HEK293 (cell line): ENCODE measurements around the gene CFAP65.
A peak's percentile ranks its signal among the peaks of the same experiment; 100 is the strongest.

ENCODE experiments used
- CTCF ChIA-PET: fragments of 350-600 bp; formaldehyde crosslinking; extraction: SDS; loops from one replicate; lab custom pipeline; 2021; ENCODE audit warnings: antibody characterized with exemption; lab: Yijun Ruan, JAX
- POLR2A ChIA-PET: fragments of 300-600 bp; formaldehyde crosslinking; extraction: SDS; loops from one replicate; lab custom pipeline; 2020; ENCODE audit warnings: antibody characterized with exemption, inconsistent platforms; lab: Yijun Ruan, JAX
- H3K27ac ChIP-seq: fragments of 200-500 bp; sonication (Bioruptor generic); 2 replicates; pipeline ENCODE4 v1.5.1; 2014; ENCODE audit warnings: low read depth, low read length, control low read depth, inconsistent platforms; ENCODE audit errors: extremely low read depth
- H3K36me3 ChIP-seq, 2 experiments: fragments of 200-500 bp in 1 of 2; sonication (Bioruptor generic) in 1 of 2; 1 replicate in 1 of 2; 2 replicates in 1 of 2; pipeline ENCODE4 v1.5.1; 2014 to 2017; ENCODE audit warnings: inconsistent platforms in 2 of 2, low read length in 2 of 2; ENCODE audit not compliant: control insufficient read depth in 2 of 2, insufficient read depth in 1 of 2
- H3K4me1 ChIP-seq: fragments of 200-500 bp; sonication (Bioruptor generic); 2 replicates; pipeline ENCODE4 v1.5.1; 2014; ENCODE audit warnings: mild to moderate bottlenecking, low read length, inconsistent platforms; ENCODE audit not compliant: control insufficient read depth, insufficient read depth
- H3K4me3 ChIP-seq: 2 replicates; pipeline ENCODE4 v1.5.1; 2011; ENCODE audit warnings: low read depth, mild to moderate bottlenecking, control low read depth, low read length, moderate library complexity
- H3K9me3 ChIP-seq: fragments of 200-500 bp; sonication (Bioruptor generic); 2 replicates; pipeline ENCODE4 v1.5.1; 2014; ENCODE audit warnings: low read depth, low read length, inconsistent platforms; ENCODE audit not compliant: control insufficient read depth, insufficient read depth
- GLI4 ChIP-seq: fragments of 450-650 bp; formaldehyde crosslinking; IDR thresholded peaks from 2 replicates; pipeline ENCODE4 v1.5.1; 2016; ENCODE audit warnings: missing biosample characterization, missing genetic modification characterization
- IKZF3 ChIP-seq: fragments of 450-650 bp; IDR thresholded peaks from 2 replicates; pipeline ENCODE4 v1.5.0; 2018; ENCODE audit warnings: missing biosample characterization, mild to moderate bottlenecking, missing genetic modification characterization, moderate library complexity
- MZF1 ChIP-seq: fragments of 450-650 bp; formaldehyde crosslinking; IDR thresholded peaks from 2 replicates; pipeline ENCODE4 v1.5.1; 2017; ENCODE audit warnings: missing biosample characterization, missing genetic modification characterization, borderline replicate concordance
- OSR2 ChIP-seq: fragments of 450-650 bp; formaldehyde crosslinking; IDR thresholded peaks from 2 replicates; pipeline ENCODE4 v1.5.1; 2016; ENCODE audit warnings: missing biosample characterization, missing genetic modification characterization
- PRDM1 ChIP-seq: fragments of 450-650 bp; formaldehyde crosslinking; IDR thresholded peaks from 2 replicates; pipeline ENCODE4; 2016; ENCODE audit warnings: missing biosample characterization, missing genetic modification characterization
- RBAK ChIP-seq: fragments of 450-650 bp; formaldehyde crosslinking; IDR thresholded peaks from 2 replicates; pipeline ENCODE4 v1.5.1; 2016; ENCODE audit warnings: missing biosample characterization, missing genetic modification characterization
- SCRT2 ChIP-seq: fragments of 450-650 bp; formaldehyde crosslinking; IDR thresholded peaks from 2 replicates; pipeline ENCODE4 v1.5.1; 2016; ENCODE audit warnings: missing biosample characterization, missing genetic modification characterization
- SP2 ChIP-seq: fragments of 450-650 bp; formaldehyde crosslinking; IDR thresholded peaks from 2 replicates; pipeline ENCODE4 v1.5.1; 2016; ENCODE audit warnings: missing biosample characterization, missing genetic modification characterization
- ZBTB17 ChIP-seq: fragments of 450-650 bp; formaldehyde crosslinking; IDR thresholded peaks from 2 replicates; pipeline ENCODE4 v1.5.1; 2016; ENCODE audit warnings: missing biosample characterization, missing genetic modification characterization
- ZNF121 ChIP-seq: fragments of 450-650 bp; formaldehyde crosslinking; IDR thresholded peaks from 2 replicates; pipeline ENCODE4 v1.5.1; 2016; ENCODE audit warnings: missing biosample characterization, missing genetic modification characterization
- ZNF155 ChIP-seq: fragments of 450-650 bp; formaldehyde crosslinking; IDR thresholded peaks from 2 replicates; pipeline ENCODE4 v1.5.1; 2016; ENCODE audit warnings: missing biosample characterization, missing genetic modification characterization
- ZNF223 ChIP-seq: fragments of 450-650 bp; formaldehyde crosslinking; IDR thresholded peaks from 2 replicates; pipeline ENCODE4 v1.5.1; 2016; ENCODE audit warnings: missing biosample characterization, missing genetic modification characterization
- ZNF239 ChIP-seq: fragments of 450-650 bp; formaldehyde crosslinking; IDR thresholded peaks from 2 replicates; pipeline ENCODE4 v1.5.1; 2016; ENCODE audit warnings: missing biosample characterization, missing genetic modification characterization
- ZNF274 ChIP-seq, 2 experiments: fragments of 200-500 bp in 1 of 2; fragments of 450-650 bp in 1 of 2; sonication (Bioruptor generic) in 1 of 2; formaldehyde crosslinking in 1 of 2; IDR thresholded peaks; 2 replicates each; pipeline versions ENCODE4 v1.5.1 to v1.6.1; 2014 to 2016; ENCODE audit warnings: borderline replicate concordance in 1 of 2, inconsistent platforms in 1 of 2, low read length in 1 of 2, missing biosample characterization in 1 of 2, missing genetic modification characterization in 1 of 2
- ZNF341 ChIP-seq: fragments of 450-650 bp; formaldehyde crosslinking; IDR thresholded peaks from 2 replicates; pipeline ENCODE4; 2016; ENCODE audit warnings: low read depth, missing biosample characterization, missing genetic modification characterization
- ZNF473 ChIP-seq: fragments of 450-650 bp; formaldehyde crosslinking; IDR thresholded peaks from 2 replicates; pipeline ENCODE4 v1.5.1; 2017; ENCODE audit warnings: missing biosample characterization, missing genetic modification characterization
- ZNF561 ChIP-seq: fragments of 450-650 bp; IDR thresholded peaks from 2 replicates; pipeline ENCODE4 v1.5.1; 2018; ENCODE audit warnings: missing biosample characterization, missing genetic modification characterization, borderline replicate concordance
- ZNF621 ChIP-seq: fragments of 450-650 bp; formaldehyde crosslinking; IDR thresholded peaks from 2 replicates; pipeline ENCODE4 v1.5.1; 2017; ENCODE audit warnings: missing biosample characterization, missing genetic modification characterization
- ZNF623 ChIP-seq: fragments of 450-650 bp; formaldehyde crosslinking; IDR thresholded peaks from 2 replicates; pipeline ENCODE4 v1.5.1; 2016; ENCODE audit warnings: missing biosample characterization, missing genetic modification characterization
- ZNF626 ChIP-seq: fragments of 450-650 bp; sonication (Bioruptor Pico); formaldehyde crosslinking; IDR thresholded peaks from 2 replicates; pipeline ENCODE4 v1.5.1; 2018; ENCODE audit warnings: missing biosample characterization, missing genetic modification characterization, inconsistent platforms
- ZNF654 ChIP-seq: fragments of 450-650 bp; formaldehyde crosslinking; IDR thresholded peaks from 2 replicates; pipeline ENCODE4 v1.5.1; 2016; ENCODE audit warnings: low read depth, missing biosample characterization, missing genetic modification characterization
- ZNF76 ChIP-seq: fragments of 450-650 bp; formaldehyde crosslinking; IDR thresholded peaks from 2 replicates; pipeline ENCODE4; 2016; ENCODE audit warnings: low read depth, missing biosample characterization, missing genetic modification characterization, borderline replicate concordance
- ZNF785 ChIP-seq: fragments of 450-650 bp; formaldehyde crosslinking; IDR thresholded peaks from 2 replicates; pipeline ENCODE4 v1.5.1; 2016; ENCODE audit warnings: missing biosample characterization, missing genetic modification characterization
- ZNF791 ChIP-seq: fragments of 450-650 bp; formaldehyde crosslinking; IDR thresholded peaks from 2 replicates; pipeline ENCODE4 v1.5.1; 2016; ENCODE audit warnings: missing biosample characterization, missing genetic modification characterization
- TF ChIP-seq, protein P1 (sequence below): fragments of 450-650 bp; formaldehyde crosslinking; IDR thresholded peaks from 2 replicates; pipeline ENCODE4 v1.5.1; 2016; ENCODE audit warnings: missing biosample characterization, missing genetic modification characterization
- TF ChIP-seq, protein P2 (sequence below): fragments of 450-650 bp; formaldehyde crosslinking; IDR thresholded peaks from 2 replicates; pipeline ENCODE4 v1.5.1; 2017; ENCODE audit warnings: missing biosample characterization, mild to moderate bottlenecking, missing genetic modification characterization, moderate library complexity
- TF ChIP-seq, protein P3 (sequence below): fragments of 450-650 bp; formaldehyde crosslinking; IDR thresholded peaks from 2 replicates; pipeline ENCODE4 v1.5.1; 2016; ENCODE audit warnings: missing biosample characterization, missing genetic modification characterization
- TF ChIP-seq, protein P4 (sequence below): fragments of 450-650 bp; formaldehyde crosslinking; IDR thresholded peaks from 2 replicates; pipeline ENCODE4 v1.5.1; 2016; ENCODE audit warnings: missing biosample characterization, missing genetic modification characterization
- TF ChIP-seq, protein P5 (sequence below): fragments of 450-650 bp; formaldehyde crosslinking; IDR thresholded peaks from 2 replicates; pipeline ENCODE4 v1.5.1; 2017; ENCODE audit warnings: missing biosample characterization, missing genetic modification characterization

CFAP65 gene

DNA sequence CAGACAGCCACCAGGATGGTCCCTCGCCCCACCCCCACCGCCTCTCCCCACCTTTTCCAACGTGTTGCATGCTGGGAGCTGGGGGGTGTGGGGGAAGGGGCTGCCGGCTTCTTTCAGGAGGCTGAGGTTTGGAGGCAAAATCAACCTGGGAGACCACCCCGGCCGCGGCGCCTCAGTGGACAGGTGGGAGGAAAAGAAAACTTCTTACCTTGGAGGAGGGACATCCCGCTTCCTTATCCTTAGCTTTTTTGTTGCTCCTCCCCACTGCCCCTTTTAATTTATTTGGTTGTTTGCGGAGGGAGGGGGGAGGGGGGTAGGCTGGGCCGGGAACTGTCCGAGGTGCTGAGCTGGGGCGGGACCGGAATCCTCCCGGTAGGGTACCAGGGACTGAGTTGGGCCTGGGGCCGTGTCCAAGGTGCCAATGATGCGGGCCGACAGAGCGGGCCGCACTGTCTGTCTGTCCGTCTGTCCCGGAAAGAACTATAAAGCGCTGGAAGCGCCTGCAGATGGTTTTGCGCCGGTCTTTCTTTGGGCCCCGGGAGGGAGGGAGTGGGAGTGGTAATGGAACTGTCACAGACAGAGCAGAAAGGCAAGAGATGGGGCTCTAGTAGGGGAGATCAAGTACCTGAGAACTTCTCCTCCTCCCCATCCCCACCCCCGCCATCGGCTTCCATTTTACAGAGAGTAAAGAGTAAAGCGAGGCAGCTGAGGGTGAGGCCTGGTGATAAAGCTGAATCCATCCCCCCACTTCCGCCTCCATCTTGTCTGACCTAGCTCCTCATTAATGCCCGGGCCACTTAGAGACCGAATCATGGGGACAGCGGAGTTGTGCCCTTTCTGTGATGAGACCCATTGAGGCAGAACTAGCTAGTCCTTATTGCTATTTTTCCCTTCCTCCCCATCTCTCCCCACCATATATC is 79.4 kb downstream of the CFAP65 start:
- CTCF ChIA-PET: interaction anchor here (0.7 to 2.3 kb wide), 2 partner anchors 64 to 86 kb away, joined by 3 to 8 read pairs; no protein-coding TSS in a partner anchor
- POLR2A ChIA-PET: interaction anchor here (0.7 to 1.5 kb wide), 3 partner anchors 53 to 211 kb away, joined by 3 to 6 read pairs (median 5); no protein-coding TSS in a partner anchor
- TF ChIP-seq ZNF121 (tag by site-specific recombination): no peak
- no peak for TF ChIP-seq ZNF785 (tag by site-specific recombination)
- TF ChIP-seq IKZF3: no peak
- TF ChIP-seq ZNF473 (tag by site-specific recombination): no peak
- no peak for TF ChIP-seq ZNF274 (IDR thresholded peaks at IDR 0.05; ENCODE audit: low read length)
- no peak for TF ChIP-seq ZNF274 (tag by site-specific recombination; IDR thresholded peaks at IDR 0.05; ENCODE audit: borderline replicate concordance)
- TF ChIP-seq ZNF623 (tag by site-specific recombination): no peak
- TF ChIP-seq ZNF791 (tag by site-specific recombination): no peak
- no peak for TF ChIP-seq ZNF621 (tag by site-specific recombination)
- TF ChIP-seq, protein P1, sequence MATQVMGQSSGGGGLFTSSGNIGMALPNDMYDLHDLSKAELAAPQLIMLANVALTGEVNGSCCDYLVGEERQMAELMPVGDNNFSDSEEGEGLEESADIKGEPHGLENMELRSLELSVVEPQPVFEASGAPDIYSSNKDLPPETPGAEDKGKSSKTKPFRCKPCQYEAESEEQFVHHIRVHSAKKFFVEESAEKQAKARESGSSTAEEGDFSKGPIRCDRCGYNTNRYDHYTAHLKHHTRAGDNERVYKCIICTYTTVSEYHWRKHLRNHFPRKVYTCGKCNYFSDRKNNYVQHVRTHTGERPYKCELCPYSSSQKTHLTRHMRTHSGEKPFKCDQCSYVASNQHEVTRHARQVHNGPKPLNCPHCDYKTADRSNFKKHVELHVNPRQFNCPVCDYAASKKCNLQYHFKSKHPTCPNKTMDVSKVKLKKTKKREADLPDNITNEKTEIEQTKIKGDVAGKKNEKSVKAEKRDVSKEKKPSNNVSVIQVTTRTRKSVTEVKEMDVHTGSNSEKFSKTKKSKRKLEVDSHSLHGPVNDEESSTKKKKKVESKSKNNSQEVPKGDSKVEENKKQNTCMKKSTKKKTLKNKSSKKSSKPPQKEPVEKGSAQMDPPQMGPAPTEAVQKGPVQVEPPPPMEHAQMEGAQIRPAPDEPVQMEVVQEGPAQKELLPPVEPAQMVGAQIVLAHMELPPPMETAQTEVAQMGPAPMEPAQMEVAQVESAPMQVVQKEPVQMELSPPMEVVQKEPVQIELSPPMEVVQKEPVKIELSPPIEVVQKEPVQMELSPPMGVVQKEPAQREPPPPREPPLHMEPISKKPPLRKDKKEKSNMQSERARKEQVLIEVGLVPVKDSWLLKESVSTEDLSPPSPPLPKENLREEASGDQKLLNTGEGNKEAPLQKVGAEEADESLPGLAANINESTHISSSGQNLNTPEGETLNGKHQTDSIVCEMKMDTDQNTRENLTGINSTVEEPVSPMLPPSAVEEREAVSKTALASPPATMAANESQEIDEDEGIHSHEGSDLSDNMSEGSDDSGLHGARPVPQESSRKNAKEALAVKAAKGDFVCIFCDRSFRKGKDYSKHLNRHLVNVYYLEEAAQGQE (tag by site-specific recombination): peak; percentile 86
- TF ChIP-seq SP2 (tag by site-specific recombination): peak; percentile 16; the same call in 1 of the 2 replicates
- no peak for TF ChIP-seq ZNF223 (tag by site-specific recombination)
- TF ChIP-seq GLI4 (tag by site-specific recombination): no peak
- no peak for TF ChIP-seq ZNF239 (tag by site-specific recombination)
- no peak for TF ChIP-seq ZNF654 (tag by site-specific recombination)
- TF ChIP-seq, protein P2, sequence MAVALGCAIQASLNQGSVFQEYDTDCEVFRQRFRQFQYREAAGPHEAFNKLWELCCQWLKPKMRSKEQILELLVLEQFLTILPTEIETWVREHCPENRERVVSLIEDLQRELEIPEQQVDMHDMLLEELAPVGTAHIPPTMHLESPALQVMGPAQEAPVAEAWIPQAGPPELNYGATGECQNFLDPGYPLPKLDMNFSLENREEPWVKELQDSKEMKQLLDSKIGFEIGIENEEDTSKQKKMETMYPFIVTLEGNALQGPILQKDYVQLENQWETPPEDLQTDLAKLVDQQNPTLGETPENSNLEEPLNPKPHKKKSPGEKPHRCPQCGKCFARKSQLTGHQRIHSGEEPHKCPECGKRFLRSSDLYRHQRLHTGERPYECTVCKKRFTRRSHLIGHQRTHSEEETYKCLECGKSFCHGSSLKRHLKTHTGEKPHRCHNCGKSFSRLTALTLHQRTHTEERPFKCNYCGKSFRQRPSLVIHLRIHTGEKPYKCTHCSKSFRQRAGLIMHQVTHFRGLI (tag by site-specific recombination): no peak
- no peak for TF ChIP-seq RBAK (tag by site-specific recombination)
- no peak for TF ChIP-seq OSR2
- TF ChIP-seq, protein P3, sequence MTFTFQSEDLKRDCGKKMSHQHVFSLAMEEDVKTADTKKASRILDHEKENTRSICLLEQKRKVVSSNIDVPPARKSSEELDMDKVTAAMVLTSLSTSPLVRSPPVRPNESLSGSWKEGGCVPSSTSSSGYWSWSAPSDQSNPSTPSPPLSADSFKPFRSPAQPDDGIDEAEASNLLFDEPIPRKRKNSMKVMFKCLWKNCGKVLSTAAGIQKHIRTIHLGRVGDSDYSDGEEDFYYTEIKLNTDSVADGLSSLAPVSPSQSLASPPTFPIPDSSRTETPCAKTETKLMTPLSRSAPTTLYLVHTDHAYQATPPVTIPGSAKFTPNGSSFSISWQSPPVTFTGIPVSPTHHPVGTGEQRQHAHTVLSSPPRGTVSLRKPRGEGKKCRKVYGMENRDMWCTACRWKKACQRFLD (tag by site-specific recombination): no peak
- peak; percentile 32; the same call in 1 of the 2 replicates for TF ChIP-seq SCRT2 (tag by site-specific recombination)
- TF ChIP-seq ZNF561 (tag by site-specific recombination): no peak
- TF ChIP-seq MZF1 (tag by site-specific recombination): no peak
- no peak for TF ChIP-seq ZBTB17 (tag by site-specific recombination)
- no peak for TF ChIP-seq ZNF341
- no peak for TF ChIP-seq PRDM1
- TF ChIP-seq, protein P4, sequence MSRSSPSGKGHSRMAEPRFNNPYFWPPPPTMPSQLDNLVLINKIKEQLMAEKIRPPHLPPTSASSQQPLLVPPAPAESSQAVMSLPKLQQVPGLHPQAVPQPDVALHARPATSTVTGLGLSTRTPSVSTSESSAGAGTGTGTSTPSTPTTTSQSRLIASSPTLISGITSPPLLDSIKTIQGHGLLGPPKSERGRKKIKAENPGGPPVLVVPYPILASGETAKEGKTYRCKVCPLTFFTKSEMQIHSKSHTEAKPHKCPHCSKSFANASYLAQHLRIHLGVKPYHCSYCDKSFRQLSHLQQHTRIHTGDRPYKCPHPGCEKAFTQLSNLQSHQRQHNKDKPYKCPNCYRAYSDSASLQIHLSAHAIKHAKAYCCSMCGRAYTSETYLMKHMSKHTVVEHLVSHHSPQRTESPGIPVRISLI (tag by site-specific recombination): no peak
- TF ChIP-seq ZNF626 (tag by site-specific recombination): no peak
- TF ChIP-seq, protein P5, sequence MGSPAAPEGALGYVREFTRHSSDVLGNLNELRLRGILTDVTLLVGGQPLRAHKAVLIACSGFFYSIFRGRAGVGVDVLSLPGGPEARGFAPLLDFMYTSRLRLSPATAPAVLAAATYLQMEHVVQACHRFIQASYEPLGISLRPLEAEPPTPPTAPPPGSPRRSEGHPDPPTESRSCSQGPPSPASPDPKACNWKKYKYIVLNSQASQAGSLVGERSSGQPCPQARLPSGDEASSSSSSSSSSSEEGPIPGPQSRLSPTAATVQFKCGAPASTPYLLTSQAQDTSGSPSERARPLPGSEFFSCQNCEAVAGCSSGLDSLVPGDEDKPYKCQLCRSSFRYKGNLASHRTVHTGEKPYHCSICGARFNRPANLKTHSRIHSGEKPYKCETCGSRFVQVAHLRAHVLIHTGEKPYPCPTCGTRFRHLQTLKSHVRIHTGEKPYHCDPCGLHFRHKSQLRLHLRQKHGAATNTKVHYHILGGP (tag by site-specific recombination): no peak
- peak; percentile 65 for TF ChIP-seq ZNF76 (tag by site-specific recombination)
- no peak for TF ChIP-seq ZNF155 (tag by site-specific recombination)

More for the DNA sequence above, 79.4 kb downstream of the CFAP65 start:
- Histone ChIP-seq H3K27ac (no peak overlapping the region), H3K4me3 (no peak overlapping the region), H3K36me3 (no peaks in the 10 kb centered on the region), H3K9me3 (no peaks in the 10 kb centered on the region), H3K4me1 (peaks cover 9% of the 10 kb centered on the region)
